ENCODE results near the gene AHI1.
"Not testable (repeated sequence)": the region's sequence is repeated elsewhere in the genome, so short reads cannot be mapped to it uniquely, and the experiment has no call there.

The AHI1 gene

GRCh38 chr6:135505222-135505621, 7.7 kb upstream of the AHI1 start:
- no peak for DNase-seq

DNA sequence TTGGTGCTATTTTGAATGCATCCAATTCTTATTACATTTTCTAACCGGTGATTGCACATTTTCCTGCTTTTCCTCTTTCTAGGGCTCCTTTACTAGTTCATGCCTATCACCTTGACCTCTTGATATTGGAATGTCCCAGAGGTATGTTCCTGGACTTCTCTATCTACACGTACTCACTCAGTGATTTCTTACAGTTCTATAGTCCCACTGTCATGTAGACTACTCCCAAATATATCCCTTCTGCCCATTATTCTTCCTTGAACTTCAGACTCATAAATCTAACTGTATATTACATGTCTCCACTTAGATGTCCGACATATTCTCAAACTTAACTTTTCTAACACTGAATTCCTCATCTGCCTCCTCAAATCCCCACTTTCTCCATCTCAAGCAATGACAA, 7.2 kb upstream of the AHI1 start:
- DNase-seq, result no peak

GRCh38 chr6:135503703-135504475, 6.3 kb upstream of the AHI1 start:
- DNase-seq, result no peak

GRCh38 chr6:135499441-135500340, 2.2 kb upstream of the AHI1 start:
- no peak for DNase-seq

DNA sequence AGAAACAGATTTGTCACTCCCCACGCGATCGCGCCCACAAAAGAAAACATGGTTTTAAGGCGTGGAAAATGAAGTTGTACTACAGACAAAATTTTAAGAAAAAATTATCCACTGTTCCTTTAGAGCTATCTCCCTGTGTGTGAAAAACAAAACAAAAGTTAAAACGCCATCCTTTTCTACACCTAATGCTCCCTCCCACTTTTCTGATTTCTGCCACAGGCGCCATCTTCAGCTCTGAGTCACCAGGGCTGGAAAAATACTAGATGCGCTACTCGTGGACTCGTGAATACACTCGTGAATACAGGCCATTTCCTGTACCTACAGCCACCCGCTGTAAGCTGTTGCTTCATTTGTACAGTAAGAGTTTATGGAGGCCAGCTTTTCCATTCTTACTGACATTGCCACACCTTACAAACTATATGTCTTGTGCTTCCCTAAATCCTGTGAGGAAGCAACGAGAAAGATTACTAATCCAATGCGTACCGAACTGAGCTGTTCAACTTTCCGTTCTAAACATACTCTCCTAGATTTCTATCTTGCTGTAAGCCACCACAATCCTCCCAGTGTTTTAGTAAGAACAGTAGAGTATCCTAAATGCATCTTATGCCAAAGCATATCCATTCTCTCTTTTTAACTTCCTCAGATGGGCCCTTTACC, 773 bp upstream of the AHI1 start:
- peak; percentile 86 for DNase-seq

GRCh38 chr6:135496800-135497411, 634 bp downstream of the AHI1 start:
- DNase-seq, result peak; percentile 21

GRCh38 chr6:135493218-135493961, 4.2 kb downstream of the AHI1 start:
- DNase-seq, result no peak

GRCh38 chr6:135490381-135490780, 7.2 kb downstream of the AHI1 start:
- no peak for DNase-seq

DNA sequence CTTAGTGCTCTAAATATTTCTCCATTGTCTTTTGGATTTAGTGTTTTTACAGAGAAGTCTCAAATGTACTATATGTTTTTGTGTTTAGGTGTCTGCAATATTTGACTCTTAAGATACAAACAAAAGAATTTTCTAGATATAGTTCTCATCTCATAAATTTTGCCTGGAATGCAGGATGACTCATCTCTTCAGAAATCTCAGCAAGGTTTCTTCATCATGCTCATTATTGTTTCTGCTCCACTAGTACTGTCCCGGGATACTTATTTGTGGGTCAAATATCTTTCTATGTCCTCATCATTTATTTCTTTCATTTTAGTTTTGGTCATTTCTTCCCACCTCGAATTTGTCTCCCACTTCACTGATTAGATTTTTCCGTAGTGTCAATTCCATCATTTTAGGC, 9.5 kb downstream of the AHI1 start:
- no peak for DNase-seq

DNA sequence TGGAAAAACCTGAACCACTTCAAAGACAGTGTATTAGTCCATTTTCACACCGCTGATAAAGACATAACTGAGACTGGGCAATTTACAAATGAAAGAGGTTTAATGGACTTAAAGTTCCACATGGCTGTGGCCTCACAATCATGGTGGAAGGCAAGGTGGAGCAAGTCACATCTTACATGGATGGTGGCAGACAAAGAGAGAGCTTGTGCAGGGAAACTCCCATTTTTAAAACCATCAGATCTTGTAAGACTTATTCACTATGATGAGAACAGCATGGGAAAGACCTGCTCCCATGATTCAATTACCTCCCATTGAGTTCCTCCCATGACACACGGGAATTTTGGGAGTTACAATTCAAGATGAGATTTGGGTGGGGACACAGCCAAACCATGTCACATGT, 13.6 kb downstream of the AHI1 start:
- not testable (repeated sequence) for DNase-seq

GRCh38 chr6:135481783-135482369, 15.7 kb downstream of the AHI1 start:
- peak; percentile 34 for DNase-seq

GRCh38 chr6:135479601-135480000, 17.9 kb downstream of the AHI1 start:
- DNase-seq, result no peak

- no peak for DNase-seq
Observed at GRCh38 chr6:135478626-135479025, 18.9 kb downstream of the AHI1 start.

DNA sequence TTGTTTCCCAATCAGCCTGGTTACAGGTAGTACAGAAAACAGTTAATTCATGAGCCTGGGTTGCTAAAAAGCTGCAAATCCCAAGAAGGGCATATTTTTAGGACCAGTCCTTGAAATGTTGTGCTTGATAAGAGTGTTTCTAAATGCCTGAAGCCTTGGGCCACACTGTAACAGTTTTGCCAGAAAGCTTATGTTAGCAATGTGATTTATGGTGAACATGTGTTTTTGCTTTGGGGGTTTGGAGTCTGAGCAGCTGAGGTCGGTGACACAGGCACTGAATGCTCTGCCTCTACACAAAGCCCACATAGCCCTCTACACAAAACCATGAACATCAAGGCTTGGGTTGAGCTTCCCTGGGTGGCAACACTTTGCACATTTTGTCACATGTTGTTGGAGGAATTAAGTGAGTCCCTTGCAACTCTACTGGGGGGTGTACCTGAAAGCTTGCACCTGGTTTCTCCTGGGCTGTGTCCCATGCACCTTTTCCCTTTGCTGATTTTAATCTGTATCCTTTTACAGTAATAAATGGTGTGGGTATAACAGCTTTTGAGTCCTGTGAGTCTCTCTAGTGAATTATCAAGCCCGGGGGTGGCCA, 22.2 kb downstream of the AHI1 start:
- DNase-seq, result no peak

- DNase-seq, result no peak
Observed at GRCh38 chr6:135474362-135474761, 23.2 kb downstream of the AHI1 start.

GRCh38 chr6:135465903-135466302, 31.6 kb downstream of the AHI1 start:
- DNase-seq, result no peak

DNA sequence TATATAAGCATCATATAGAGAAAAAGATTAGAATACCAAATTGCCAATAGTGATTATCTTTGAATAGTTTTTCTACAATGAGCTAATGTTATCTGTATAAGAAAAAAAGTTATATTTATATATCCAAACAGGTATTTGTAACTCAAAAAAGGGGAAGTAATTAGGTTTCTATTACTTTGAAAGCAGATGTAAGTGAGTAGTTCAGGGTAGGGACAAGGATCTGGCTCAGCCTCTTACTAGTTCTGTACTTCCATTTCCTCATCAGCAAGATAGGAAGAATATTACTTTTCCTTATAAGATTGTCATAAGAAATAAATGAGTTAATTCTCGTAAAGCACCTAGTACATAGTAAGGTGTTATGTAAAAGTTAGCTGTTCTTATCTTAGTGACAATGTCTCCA, 32.2 kb downstream of the AHI1 start:
- DNase-seq, result no peak

DNA sequence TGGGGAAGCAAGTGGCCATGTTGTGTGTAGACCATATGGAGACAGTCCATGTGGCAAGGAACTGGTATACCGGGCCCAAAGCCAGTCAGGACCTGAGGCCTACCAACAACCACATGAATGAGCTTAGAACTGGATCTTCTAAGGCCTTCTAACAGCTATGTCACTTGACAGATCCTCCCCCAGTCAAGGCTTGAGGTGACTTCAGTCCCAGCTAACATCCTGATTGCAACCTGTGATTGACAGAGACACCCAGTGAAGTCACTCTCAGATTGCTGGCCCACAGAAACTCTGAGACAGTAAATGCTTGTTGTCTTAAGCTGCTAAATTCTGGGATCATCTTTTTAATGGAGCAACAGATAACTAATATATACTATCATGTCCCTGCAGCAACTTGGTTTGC, 32.9 kb downstream of the AHI1 start:
- no peak for DNase-seq

- DNase-seq, result no peak
Observed at GRCh38 chr6:135461208-135461607, 36.3 kb downstream of the AHI1 start.

GRCh38 chr6:135458051-135458450, 39.5 kb downstream of the AHI1 start:
- no peak for DNase-seq

DNA sequence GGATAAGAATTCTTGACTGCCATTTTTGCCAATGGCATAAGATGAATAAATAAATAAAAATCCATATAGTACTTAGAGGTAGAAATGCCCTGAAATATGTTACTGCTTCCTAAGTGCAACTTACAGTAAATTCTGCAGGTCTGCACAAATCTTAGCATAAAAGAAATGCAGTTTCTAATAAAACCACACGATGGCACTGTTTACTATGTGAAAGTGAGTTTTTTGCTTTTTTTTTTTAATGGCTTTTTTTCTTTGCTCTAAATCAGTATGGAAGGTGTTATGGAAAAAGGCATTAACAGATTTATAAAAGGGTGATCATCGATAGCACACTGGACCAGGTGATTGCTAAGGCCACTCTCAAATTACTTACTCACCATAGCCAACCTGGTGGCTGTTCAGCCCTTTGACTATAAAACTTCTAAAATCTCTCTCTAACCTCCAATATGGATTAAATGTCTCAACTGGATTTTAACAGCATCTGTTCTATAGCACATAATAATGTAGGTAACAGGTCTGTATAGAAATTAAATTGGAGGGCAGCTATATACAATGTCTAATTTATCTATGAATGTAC, 45.8 kb downstream of the AHI1 start:
- DNase-seq, result peak; percentile 42
